Measurements from ENCODE around the gene LRBA. TPM values are rescaled to one million over a fixed set of nuclear protein-coding genes. Genes with fewer than 3 reads are reported as not detected.

LRBA gene
- polyA plus RNA-seq, 2 of the 4 experiments (the other 2 are of a cell fraction): 10.7 to 25.1 TPM

GRCh38 chr4:150794706-150795105 is 220.4 kb downstream of the LRBA start:
- POLR2A ChIA-PET: no interaction called here
- Histone ChIP-seq H3K4me2 (no peak overlapping the region), H3K27ac (no peak overlapping the region), H3K4me1 (no peaks in the 10 kb centered on the region), H3K9me3 (no peaks in the 10 kb centered on the region), H3K4me3 (no peak overlapping the region)
- no peak for ATAC-seq
- 90% methylated on average over 2 of the region's 2 CpGs for WGBS (ENCODE audit: missing lambda C conversion rate)
- no peak for DNase-seq (ENCODE audit: low read depth in 1 of 2, low spot score in 1 of 2)
- CTCF ChIA-PET: no interaction called here
- TF ChIP-seq TP53 (CRISPR knock-in tag; IDR thresholded peaks at IDR 0.05) (no peak), RARB (CRISPR knock-in tag; IDR thresholded peaks at IDR 0.05) (no peak)
- no peak for FAIRE-seq

- ChIA-PET POLR2A (no interaction called here), CTCF (no interaction called here)
- Histone ChIP-seq H3K4me1 (no peaks in the 10 kb centered on the region), H3K4me3 (no peak overlapping the region), H3K9me3 (no peaks in the 10 kb centered on the region), H3K4me2 (no peak overlapping the region), H3K27ac (no peak overlapping the region)
- no peak for DNase-seq (ENCODE audit: low read depth in 1 of 2, low spot score in 1 of 2)
- FAIRE-seq: no peak
- no peak for ATAC-seq
- TF ChIP-seq EHMT2 (IDR thresholded peaks at IDR 0.05; ENCODE audit: low read depth) (no peak), RNF2 (IDR thresholded peaks at IDR 0.05; ENCODE audit: borderline replicate concordance, low read depth) (no peak), HOXB13 (CRISPR knock-in tag; IDR thresholded peaks at IDR 0.05; ENCODE audit: low read depth) (no peak), POLR2A (IDR thresholded peaks at IDR 0.05; ENCODE audit: low read length) (no peak), JUNB (IDR thresholded peaks at IDR 0.05) (no peak), POLR2AphosphoS2 (conservative IDR thresholded peaks at IDR 0.05; ENCODE audit: low read length) (no peak), PHF8 (IDR thresholded peaks at IDR 0.05; ENCODE audit: borderline replicate concordance, low read depth) (no peak), CBX8 (IDR thresholded peaks at IDR 0.05) (no peak), CBX2 (IDR thresholded peaks at IDR 0.05; ENCODE audit: borderline replicate concordance, low read depth) (no peak), FOSL2 (IDR thresholded peaks at IDR 0.05) (no peak), FOSL2 (CRISPR knock-in tag; IDR thresholded peaks at IDR 0.05) (no peak), RCOR1 (IDR thresholded peaks at IDR 0.05; ENCODE audit: low read depth, low read length) (no peak), HDAC2 (IDR thresholded peaks at IDR 0.05) (no peak), JUN (IDR thresholded peaks at IDR 0.05) (no peak), MAX (IDR thresholded peaks at IDR 0.05) (no peak), RFX5 (IDR thresholded peaks at IDR 0.05) (no peak), CHD4 (IDR thresholded peaks at IDR 0.05; ENCODE audit: borderline replicate concordance) (no peak)
These were observed 225.2 kb downstream of the LRBA start for GRCh38 chr4:150789864-150790263.

- 82% methylated on average over 8 of the region's 8 CpGs for WGBS (ENCODE audit: missing lambda C conversion rate)
- ATAC-seq (no peak), FAIRE-seq (no peak), DNase-seq (ENCODE audit: low read depth in 1 of 2, low spot score in 1 of 2) (no peak)
- TF ChIP-seq RFX5 (IDR thresholded peaks at IDR 0.05) (no peak), ZNF302 (CRISPR knock-in tag; IDR thresholded peaks at IDR 0.05) (no peak), HOXB5 (CRISPR knock-in tag; IDR thresholded peaks at IDR 0.05) (no peak), ELK1 (IDR thresholded peaks at IDR 0.05; ENCODE audit: low read depth, low read length) (no peak), JUNB (IDR thresholded peaks at IDR 0.05) (no peak), HEYL (CRISPR knock-in tag; IDR thresholded peaks at IDR 0.05) (no peak), FOXS1 (CRISPR knock-in tag; IDR thresholded peaks at IDR 0.05) (no peak), CEBPB (IDR thresholded peaks at IDR 0.05) (no peak), PHF8 (IDR thresholded peaks at IDR 0.05; ENCODE audit: borderline replicate concordance, low read depth) (no peak), TFCP2L1 (CRISPR knock-in tag; IDR thresholded peaks at IDR 0.05) (no peak), E2F6 (IDR thresholded peaks at IDR 0.05; ENCODE audit: borderline replicate concordance, low read depth) (no peak), GATA3 (IDR thresholded peaks at IDR 0.05; ENCODE audit: borderline replicate concordance) (no peak), ESRRA (IDR thresholded peaks at IDR 0.05; ENCODE audit: borderline replicate concordance, low read length) (no peak), RNF2 (IDR thresholded peaks at IDR 0.05; ENCODE audit: borderline replicate concordance, low read depth) (no peak), HDAC2 (IDR thresholded peaks at IDR 0.05) (no peak), SMC3 (IDR thresholded peaks at IDR 0.05) (no peak), ZSCAN20 (CRISPR knock-in tag; IDR thresholded peaks at IDR 0.05) (no peak), HES2 (IDR thresholded peaks at IDR 0.05) (no peak)
- H3K4me3 ChIP-seq: no peak overlapping the region
- 0 out of 3 replicates have a peak, but pooled peaks cover 7% of the 10 kb centered on the region for H3K4me1 ChIP-seq
- H3K9me3 ChIP-seq: no peaks in the 10 kb centered on the region
- H3K27ac ChIP-seq: no peak overlapping the region
- POLR2A ChIA-PET: no interaction called here
- no peak overlapping the region for H3K4me2 ChIP-seq
- CTCF ChIA-PET: no interaction called here
These were observed 230.1 kb downstream of the LRBA start for GRCh38 chr4:150784939-150785338.

All from A549 (cell line).